IMR-90 (cell line): Measurements from ENCODE around the gene SLC4A2. TPM values are rescaled to one million over a fixed set of nuclear protein-coding genes. Genes with fewer than 3 reads are reported as not detected.
A peak's percentile ranks its signal among the peaks of the same experiment; 100 is the strongest.

Experiments used
- ATAC-seq: fragments of 200-7000 bp; cut with Tn5 transposase; 2 replicates; pipeline ENCODE4 v1.9.1; 2020; ENCODE audit warnings: low read depth, mild to moderate bottlenecking, moderate library complexity
- BruUV-seq: library from RNA; stranded (reverse); fragments of 400-500 nt; replicated peaks from 2 replicates; lab custom pipeline; 2021; lab: Mats Ljungman, UMichigan
- CTCF ChIA-PET: fragments of 300-600 bp; formaldehyde crosslinking; extraction: SDS; loops from one replicate; lab custom pipeline; 2021; ENCODE audit warnings: antibody characterized with exemption; lab: Yijun Ruan, JAX
- POLR2A ChIA-PET: fragments of 300-600 bp; sonication (Branson Sonifier 250); formaldehyde crosslinking; loops from one replicate; lab custom pipeline; 2022; ENCODE audit warnings: antibody characterized with exemption; ENCODE audit not compliant: unreplicated experiment; lab: Charles Lee
- DNase-seq: peaks from one replicate; pipeline ENCODE4 v3.0.0; 2013
- H2AFZ ChIP-seq: replicated peaks from 2 replicates; pipeline ENCODE3; 2013; ENCODE audit warnings: low read length, mild to moderate bottlenecking; ENCODE audit not compliant: poor library complexity
- H2AK5ac ChIP-seq: 2 replicates; pipeline ENCODE4 v1.6.1; 2013; ENCODE audit warnings: low read depth, low read length, inconsistent platforms
- H2AK9ac ChIP-seq: replicated peaks from 2 replicates; pipeline ENCODE3; 2013; ENCODE audit warnings: mild to moderate bottlenecking, low read depth, low read length, moderate library complexity; ENCODE audit not compliant: poor library complexity
- H2BK120ac ChIP-seq: 2 replicates; pipeline ENCODE4 v1.6.1; 2013; ENCODE audit warnings: low read depth, low read length, inconsistent platforms
- H2BK15ac ChIP-seq: 3 replicates; pipeline ENCODE4 v1.6.1; 2013; ENCODE audit warnings: low read depth, low read length, inconsistent platforms
- H2BK20ac ChIP-seq: 2 replicates; pipeline ENCODE4 v1.6.1; 2013; ENCODE audit warnings: low read depth, mild to moderate bottlenecking, inconsistent platforms, low read length, moderate library complexity
- H2BK5ac ChIP-seq: 2 replicates; pipeline ENCODE4 v1.6.1; 2013; ENCODE audit warnings: mild to moderate bottlenecking, low read depth, low read length, inconsistent platforms; ENCODE audit not compliant: poor library complexity, severe bottlenecking
- H3K14ac ChIP-seq: replicated peaks from 2 replicates; pipeline ENCODE4 v1.6.1; 2013; ENCODE audit warnings: low read depth, low read length, inconsistent platforms
- H3K18ac ChIP-seq: 2 replicates; pipeline ENCODE4 v1.6.1; 2013; ENCODE audit warnings: low read depth, low read length, control low read depth
- H3K23ac ChIP-seq: 2 replicates; pipeline ENCODE4 v1.6.1; 2013; ENCODE audit warnings: low read depth, low read length, inconsistent platforms
- H3K27ac ChIP-seq: 2 replicates; pipeline ENCODE4 v1.5.1; 2013; ENCODE audit warnings: mild to moderate bottlenecking, control low read depth, low read length; ENCODE audit not compliant: insufficient read depth
- H3K27me3 ChIP-seq: 2 replicates; pipeline ENCODE4 v1.6.1; 2013; ENCODE audit warnings: low read length; ENCODE audit not compliant: control insufficient read depth, insufficient read depth
- H3K36me3 ChIP-seq: 2 replicates; pipeline ENCODE4 v1.6.1; 2013; ENCODE audit warnings: low read length, mixed read lengths; ENCODE audit not compliant: control insufficient read depth, insufficient read depth
- H3K4ac ChIP-seq: 2 replicates; pipeline ENCODE4 v1.6.1; 2013; ENCODE audit warnings: low read depth, low read length, inconsistent platforms
- H3K4me1 ChIP-seq: 2 replicates; pipeline ENCODE4 v1.6.1; 2013; ENCODE audit warnings: low read length, mixed read lengths; ENCODE audit not compliant: control insufficient read depth, insufficient read depth
- H3K4me2 ChIP-seq: 2 replicates; pipeline ENCODE4 v1.6.1; 2013; ENCODE audit warnings: low read depth, mild to moderate bottlenecking, control low read depth, low read length, moderate library complexity
- H3K4me3 ChIP-seq: 2 replicates; pipeline ENCODE4 v1.5.1; 2013; ENCODE audit warnings: low read depth, mild to moderate bottlenecking, control low read depth, low read length, moderate library complexity; ENCODE audit not compliant: insufficient read depth
- H3K56ac ChIP-seq: 2 replicates; pipeline ENCODE4 v1.6.1; 2013; ENCODE audit warnings: low read length, inconsistent platforms; ENCODE audit not compliant: insufficient read depth; ENCODE audit errors: extremely low read depth
- H3K79me1 ChIP-seq, 2 experiments: 2 replicates each; pipeline ENCODE4 v1.6.1; 2013; ENCODE audit warnings: low read length in 2 of 2, inconsistent platforms in 1 of 2, low read depth in 1 of 2
- H3K9ac ChIP-seq: 2 replicates; pipeline ENCODE4 v1.6.1; 2013; ENCODE audit warnings: low read depth, low read length, control low read depth
- H3K9me1 ChIP-seq: 2 replicates; pipeline ENCODE4 v1.6.1; 2013; ENCODE audit warnings: low read length, inconsistent platforms; ENCODE audit not compliant: insufficient read depth
- H3K9me3 ChIP-seq: 2 replicates; pipeline ENCODE4 v1.6.1; 2013; ENCODE audit warnings: low read length; ENCODE audit not compliant: control insufficient read depth, insufficient read depth
- H4K20me1 ChIP-seq: 2 replicates; pipeline ENCODE4 v1.6.1; 2013; ENCODE audit warnings: low read length, inconsistent platforms; ENCODE audit not compliant: insufficient read depth
- H4K5ac ChIP-seq: 2 replicates; pipeline ENCODE4 v1.6.1; 2013; ENCODE audit warnings: mild to moderate bottlenecking, low read depth, low read length, control low read depth
- H4K8ac ChIP-seq, 2 experiments: 2 replicates each; pipeline ENCODE4 v1.6.1; 2013; ENCODE audit warnings: low read depth in 2 of 2, low read length in 2 of 2, control low read depth in 1 of 2, inconsistent platforms in 1 of 2
- H4K91ac ChIP-seq: 2 replicates; pipeline ENCODE4 v1.6.1; 2013; ENCODE audit warnings: low read depth, low read length, inconsistent platforms; ENCODE audit not compliant: insufficient read depth
- WGBS, 2 experiments: methylation state at CpG; one replicate each; pipeline versions ENCODE4 v1.1.5 to v1.1.7; 2013; ENCODE audit warnings: missing lambda C conversion rate in 2 of 2; ENCODE audit not compliant: insufficient read length in 1 of 2; ENCODE audit errors: extremely low coverage in 2 of 2; 5-methylcytosine and 5-hydroxymethylcytosine counted together
- dilution Hi-C: fragments of 300-500 bp; cut with HindIII; formaldehyde crosslinking; loops from one replicate; pipeline ENCODE4 v1.14.3; 2018; ENCODE audit warnings: low sequenced_read_pairs; ENCODE audit not compliant: unreplicated experiment
- in situ Hi-C: fragments of 300-500 bp; cut with MboI; formaldehyde crosslinking; loops from 3 replicates; pipeline ENCODE4 v1.14.3; 2019; ENCODE audit warnings: low sequenced_read_pairs, inconsistent platforms, mixed read lengths
- intact Hi-C: fragments of 100-400 bp; cut with micrococcal nuclease; formaldehyde crosslinking; loops from 2 replicates; pipeline ENCODE4 v1.10.0; 2022
- polyA plus RNA-seq, 3 experiments: library from polyadenylated mRNA; depleted of rRNA; stranded (reverse); fragments of >200 nt; gene quantifications; 2 replicates each; pipeline ENCODE4 v1.2.3, GENCODE V29; 2012; ENCODE audit warnings: low replicate concordance in 1 of 3
- total RNA-seq: library from RNA; depleted of rRNA; stranded (reverse); fragments of >200 nt; gene quantifications from 2 replicates; pipeline ENCODE4 v1.2.3, GENCODE V29; 2012
- TF ChIP-seq, protein P1 (sequence below): fragments of 150-350 bp; IDR thresholded peaks from 2 replicates; pipeline ENCODE4 v1.6.1; 2016; ENCODE audit warnings: low read depth, mild to moderate bottlenecking, low read length, moderate library complexity, borderline replicate concordance

SLC4A2 gene
- total and polyA plus RNA-seq, 2 of the 4 experiments (the other 2 are of a cell fraction) = 29.6 to 91.0 TPM

- H2BK20ac ChIP-seq = peak overlapping the region; percentile 37; the same call in 1 of the 2 replicates
- H3K9me1 ChIP-seq = peaks cover 6% of the 10 kb centered on the region; the same call in 1 of the 2 replicates
- peaks cover 9% of the 10 kb centered on the region; the same call in 1 of the 2 replicates for H4K20me1 ChIP-seq
- H4K8ac ChIP-seq = peak overlapping the region; percentile 82 to 86; a peak in 2 of 4 replicates
- H2AK9ac ChIP-seq = peak overlapping the region; percentile 90
- H2BK120ac ChIP-seq = peak overlapping the region; percentile 37; the same call in 1 of the 2 replicates
- H2BK15ac ChIP-seq = 0 out of 3 replicates have a peak overlapping the region, but pooled peaks have one; percentile 52
- peak overlapping the region; percentile 84 for H2BK5ac ChIP-seq
- no TSS peak for BruUV-seq
- peaks cover 25% of the 10 kb centered on the region for H3K4me1 ChIP-seq
- H3K36me3 ChIP-seq = peaks cover 7% of the 10 kb centered on the region; the same call in 1 of the 2 replicates
- WGBS, 2 experiments = 59% methylated on average over 19 of the region's 42 CpGs; no CpG with 5 or more reads in 1 of the 2 experiments
- peak overlapping the region; percentile 75 for H3K4me3 ChIP-seq
- peak overlapping the region; percentile 91 for H3K23ac ChIP-seq
- peak overlapping the region; percentile 56 for H4K5ac ChIP-seq
- H3K27me3 ChIP-seq = no peaks in the 10 kb centered on the region
- intact Hi-C loops = no loop called here
- peak overlapping the region; percentile 93 for H3K4ac ChIP-seq
- in situ Hi-C loops = no loop called here
- DNase-seq (no peak), ATAC-seq (no peak)
- ChIA-PET CTCF (no interaction called here), POLR2A (no interaction called here)
- peaks cover 10 to 45% of the 10 kb centered on the region in 2 experiments; a peak in 3 of 4 replicates for H3K79me1 ChIP-seq
- no peak overlapping the region for H3K18ac ChIP-seq
- H3K4me2 ChIP-seq = peak overlapping the region; percentile 99
- H3K27ac ChIP-seq = peak overlapping the region; percentile 91
- H3K9me3 ChIP-seq = no peaks in the 10 kb centered on the region
- TF ChIP-seq, protein P1, sequence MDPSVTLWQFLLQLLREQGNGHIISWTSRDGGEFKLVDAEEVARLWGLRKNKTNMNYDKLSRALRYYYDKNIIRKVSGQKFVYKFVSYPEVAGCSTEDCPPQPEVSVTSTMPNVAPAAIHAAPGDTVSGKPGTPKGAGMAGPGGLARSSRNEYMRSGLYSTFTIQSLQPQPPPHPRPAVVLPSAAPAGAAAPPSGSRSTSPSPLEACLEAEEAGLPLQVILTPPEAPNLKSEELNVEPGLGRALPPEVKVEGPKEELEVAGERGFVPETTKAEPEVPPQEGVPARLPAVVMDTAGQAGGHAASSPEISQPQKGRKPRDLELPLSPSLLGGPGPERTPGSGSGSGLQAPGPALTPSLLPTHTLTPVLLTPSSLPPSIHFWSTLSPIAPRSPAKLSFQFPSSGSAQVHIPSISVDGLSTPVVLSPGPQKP = no peak
- peak overlapping the region; percentile 80 for H2AK5ac ChIP-seq
- peak overlapping the region; percentile 84 for H3K9ac ChIP-seq
- H2AFZ ChIP-seq = peak overlapping the region; percentile 91
- H3K14ac ChIP-seq = peak overlapping the region; percentile 85
- H4K91ac ChIP-seq = peak overlapping the region; percentile 75
- peak overlapping the region; percentile 54; the same call in 1 of the 2 replicates for H3K56ac ChIP-seq
- dilution Hi-C loops = no loop called here
These were observed 23.0 kb downstream of the SLC4A2 start for GRCh38 chr7:151082141-151083070.
